GM18870 (cell line): Measurements from ENCODE around the gene MTA3.
"Not testable (repeated sequence)": the region's sequence is repeated elsewhere in the genome, so short reads cannot be mapped to it uniquely, and the experiment has no call there.

Experiments used
- ATAC-seq: cut with Tn5 transposase; IDR thresholded peaks from one replicate; pipeline ENCODE4 v1.9.1; 2021; ENCODE audit warnings: moderate library complexity; ENCODE audit not compliant: unreplicated experiment

Gene MTA3

GRCh38 chr2:42606166-42606565 lies 37.7 kb downstream of the MTA3 start:
- not testable (repeated sequence) for ATAC-seq

- ATAC-seq, result no peak
These were observed 38.7 kb downstream of the MTA3 start for GRCh38 chr2:42607101-42607637.

- no peak for ATAC-seq
These were observed 45.0 kb downstream of the MTA3 start for GRCh38 chr2:42613281-42614064.

GRCh38 chr2:42614838-42615237 lies 46.4 kb downstream of the MTA3 start:
- ATAC-seq, result no peak

GRCh38 chr2:42618116-42618515 lies 49.7 kb downstream of the MTA3 start:
- ATAC-seq, result no peak

- no peak for ATAC-seq
These were observed 50.5 kb downstream of the MTA3 start for GRCh38 chr2:42618972-42619371.

GRCh38 chr2:42621626-42622025 lies 53.2 kb downstream of the MTA3 start:
- ATAC-seq, result not testable (repeated sequence)

- ATAC-seq, result no peak
These were observed 54.7 kb downstream of the MTA3 start for GRCh38 chr2:42622943-42623676.

GRCh38 chr2:42624047-42624446 lies 55.6 kb downstream of the MTA3 start:
- no peak for ATAC-seq

GRCh38 chr2:42628024-42628423 lies 59.6 kb downstream of the MTA3 start:
- not testable (repeated sequence) for ATAC-seq

- ATAC-seq, result no peak
These were observed 68.5 kb downstream of the MTA3 start for GRCh38 chr2:42636934-42637333.

- no peak for ATAC-seq
These were observed 69.8 kb downstream of the MTA3 start for GRCh38 chr2:42638080-42638784.

- no peak for ATAC-seq
These were observed 71.1 kb downstream of the MTA3 start for GRCh38 chr2:42639340-42640077.

GRCh38 chr2:42640261-42640660 lies 71.8 kb downstream of the MTA3 start:
- ATAC-seq, result no peak

GRCh38 chr2:42642371-42642770 lies 73.9 kb downstream of the MTA3 start:
- ATAC-seq, result not testable (repeated sequence)

- ATAC-seq, result no peak
These were observed 77.1 kb downstream of the MTA3 start for GRCh38 chr2:42645551-42645950.

GRCh38 chr2:42648796-42649195 lies 80.4 kb downstream of the MTA3 start:
- ATAC-seq, result no peak

- no peak for ATAC-seq
These were observed 82.6 kb downstream of the MTA3 start for GRCh38 chr2:42651057-42651456.

- no peak for ATAC-seq
These were observed 83.7 kb downstream of the MTA3 start for GRCh38 chr2:42652086-42652485.

- no peak for ATAC-seq
These were observed 84.6 kb downstream of the MTA3 start for GRCh38 chr2:42653039-42653438.
